KMS-11 (cell line): ENCODE data around the gene MYO15B.

Experiments
- H2AFZ ChIP-seq: fragments of 200-600 bp; sonication (generic); 2 replicates; pipeline ENCODE4 v1.6.1; 2016; ENCODE audit warnings: antibody characterized with exemption, mixed run types, low read depth
- H3K27ac ChIP-seq: fragments of 200-600 bp; sonication (generic); 2 replicates; pipeline ENCODE4 v1.6.1; 2016; ENCODE audit warnings: mild to moderate bottlenecking, mixed run types
- H3K27me3 ChIP-seq: fragments of 200-600 bp; sonication (generic); 2 replicates; pipeline ENCODE4 v1.6.1; 2017; ENCODE audit warnings: mild to moderate bottlenecking, low read depth, mixed run types, moderate library complexity; ENCODE audit not compliant: insufficient read depth
- H3K36me3 ChIP-seq: fragments of 200-600 bp; sonication (generic); 2 replicates; pipeline ENCODE4 v1.6.1; 2017; ENCODE audit warnings: mild to moderate bottlenecking, mixed run types; ENCODE audit not compliant: insufficient read depth
- H3K4me1 ChIP-seq: fragments of 200-600 bp; sonication (generic); 2 replicates; pipeline ENCODE4 v1.6.1; 2016; ENCODE audit warnings: mild to moderate bottlenecking, low read depth, mixed run types; ENCODE audit not compliant: poor library complexity, severe bottlenecking
- H3K4me2 ChIP-seq: fragments of 200-600 bp; sonication (generic); 2 replicates; pipeline ENCODE4 v1.7.0; 2016; ENCODE audit warnings: mild to moderate bottlenecking, mixed run types
- H3K4me3 ChIP-seq: fragments of 200-600 bp; sonication (generic); IDR thresholded peaks from 2 replicates; pipeline ENCODE4 v1.6.1; 2017; ENCODE audit warnings: low read depth, low read length, mixed read lengths; ENCODE audit not compliant: insufficient read depth
- H3K79me2 ChIP-seq: fragments of 200-600 bp; sonication (generic); 2 replicates; pipeline ENCODE4 v1.6.1; 2016; ENCODE audit warnings: low read depth, mixed run types; ENCODE audit not compliant: insufficient read depth
- H3K9ac ChIP-seq: fragments of 200-600 bp; sonication (generic); 2 replicates; pipeline ENCODE4 v1.6.1; 2016; ENCODE audit warnings: mild to moderate bottlenecking, mixed run types
- H4K20me1 ChIP-seq: fragments of 200-600 bp; sonication (generic); 2 replicates; pipeline ENCODE4 v1.6.1; 2016; ENCODE audit warnings: mild to moderate bottlenecking, mixed run types; ENCODE audit not compliant: insufficient read depth
- CTCF ChIP-seq: fragments of 200-600 bp; sonication (generic); conservative IDR thresholded peaks from 2 replicates; pipeline ENCODE4 v1.6.1; 2017; ENCODE audit warnings: low read depth, mild to moderate bottlenecking, antibody characterized with exemption, low read length, moderate library complexity, mixed read lengths

Gene MYO15B

GRCh38 chr17:75616521-75617122 is 29.0 kb downstream of the MYO15B start:
- no peak overlapping the region for H2AFZ ChIP-seq

GRCh38 chr17:75617218-75617617 is 29.6 kb downstream of the MYO15B start:
- no peaks in the 10 kb centered on the region for H4K20me1 ChIP-seq
- no peak overlapping the region for H3K4me2 ChIP-seq
- H3K27me3 ChIP-seq, result peaks cover 99% of the 10 kb centered on the region
- no peak overlapping the region for H2AFZ ChIP-seq
- no peaks in the 10 kb centered on the region for H3K4me1 ChIP-seq
- no peak overlapping the region for H3K27ac ChIP-seq
- no peak for TF ChIP-seq CTCF
- no peak overlapping the region for H3K9ac ChIP-seq
- H3K36me3 ChIP-seq, result no peaks in the 10 kb centered on the region
- H3K79me2 ChIP-seq, result no peaks in the 10 kb centered on the region
- H3K4me3 ChIP-seq, result no peak overlapping the region

More at GRCh38 chr17:75616521-75617122, 29.0 kb downstream of the MYO15B start:
- H3K79me2 ChIP-seq, result no peaks in the 10 kb centered on the region
- H3K36me3 ChIP-seq, result no peaks in the 10 kb centered on the region
- no peaks in the 10 kb centered on the region for H4K20me1 ChIP-seq
- H3K4me3 ChIP-seq, result no peak overlapping the region
- no peak overlapping the region for H3K27ac ChIP-seq
- H3K4me2 ChIP-seq, result no peak overlapping the region
- no peak for TF ChIP-seq CTCF
- H3K27me3 ChIP-seq, result peaks cover 99% of the 10 kb centered on the region
- H3K4me1 ChIP-seq, result no peaks in the 10 kb centered on the region
- no peak overlapping the region for H3K9ac ChIP-seq

GRCh38 chr17:75617675-75618074 is 30.1 kb downstream of the MYO15B start:
- Histone ChIP-seq H2AFZ (no peak overlapping the region), H3K79me2 (no peaks in the 10 kb centered on the region), H3K4me3 (no peak overlapping the region), H3K4me2 (no peak overlapping the region), H3K4me1 (no peaks in the 10 kb centered on the region), H3K9ac (no peak overlapping the region), H3K27ac (no peak overlapping the region), H4K20me1 (no peaks in the 10 kb centered on the region), H3K36me3 (no peaks in the 10 kb centered on the region), H3K27me3 (peaks cover 99% of the 10 kb centered on the region)
- no peak for TF ChIP-seq CTCF

- TF ChIP-seq CTCF, result peak; percentile 70
- no peak overlapping the region for H3K4me2 ChIP-seq
- no peak overlapping the region for H3K4me3 ChIP-seq
- no peak overlapping the region for H3K9ac ChIP-seq
- H2AFZ ChIP-seq, result no peak overlapping the region
- H4K20me1 ChIP-seq, result no peaks in the 10 kb centered on the region
- H3K79me2 ChIP-seq, result no peaks in the 10 kb centered on the region
- H3K27me3 ChIP-seq, result peaks cover 96% of the 10 kb centered on the region
- H3K27ac ChIP-seq, result no peak overlapping the region
- H3K4me1 ChIP-seq, result no peaks in the 10 kb centered on the region
- no peaks in the 10 kb centered on the region for H3K36me3 ChIP-seq
Measured at GRCh38 chr17:75619506-75620431, 32.2 kb downstream of the MYO15B start.
